Stomach (tissue), 9 donors: ENCODE results near the gene PCDHGA7. TPM values are rescaled to one million over a fixed set of nuclear protein-coding genes. Genes with fewer than 3 reads are reported as not detected.
"Not testable (repeated sequence)": the region's sequence is repeated elsewhere in the genome, so short reads cannot be mapped to it uniquely, and the experiment has no call there.

Experiments used
- DNase-seq, 2 donors: peaks; one replicate each; pipeline versions ENCODE4 v3.0.0 to v3.0.0-alpha.2; 2013 to 2019
- H3K27ac ChIP-seq, 5 donors: fragments of 200-600 bp in 4 of 5; sonication (generic) in 4 of 5; one replicate each; pipeline ENCODE4 v1.5.1; 2013 to 2019; ENCODE audit warnings: mild to moderate bottlenecking in 1 of 5, moderate library complexity in 1 of 5
- H3K27me3 ChIP-seq, 3 donors: fragments of 200-600 bp; sonication (generic); one replicate each; pipeline ENCODE4 v1.5.1; 2017 to 2019; ENCODE audit warnings: mixed run types in 1 of 3
- H3K36me3 ChIP-seq, 4 donors: fragments of 200-600 bp; sonication (generic); 1 replicate in 3 of 4; 2 replicates in 1 of 4; pipeline ENCODE4 v1.5.1; 2016 to 2019
- H3K4me1 ChIP-seq, 4 donors: fragments of 200-600 bp; sonication (generic); one replicate each; pipeline ENCODE4 v1.5.1; 2016 to 2019
- H3K4me3 ChIP-seq, 4 donors: fragments of 200-600 bp; sonication (generic) in 3 of 4; one replicate each; pipeline ENCODE4 v1.5.1; 2016 to 2019; ENCODE audit warnings: mild to moderate bottlenecking in 1 of 4
- H3K9me3 ChIP-seq, 4 donors: fragments of 200-600 bp; sonication (generic); one replicate each; pipeline ENCODE4 v1.5.1; 2016 to 2019
- EP300 ChIP-seq: sonication (generic); formaldehyde crosslinking; IDR thresholded peaks from one replicate; pipeline ENCODE4 v1.6.1; 2017; ENCODE audit warnings: antibody characterized with exemption
- POLR2A ChIP-seq, 4 donors: fragments of 450-650 bp; IDR thresholded peaks; one replicate each; pipeline ENCODE4 v1.6.1; 2016; ENCODE audit warnings: antibody characterized with exemption in 4 of 4, control low read depth in 2 of 4, mild to moderate bottlenecking in 1 of 4, moderate library complexity in 1 of 4
- POLR2AphosphoS5 ChIP-seq, 3 donors: sonication (generic); formaldehyde crosslinking; IDR thresholded peaks; one replicate each; pipeline ENCODE4 v1.6.1; 2016; ENCODE audit warnings: antibody characterized with exemption in 3 of 3
- WGBS, 5 donors: extraction: QIAGEN DNeasy Blood & Tissue Kit in 3 of 5; methylation state at CpG; one replicate each; pipeline versions ENCODE4 v1.1.5 to v1.1.7; 2013 to 2018; 5-methylcytosine and 5-hydroxymethylcytosine counted together
- intact Hi-C: fragments of 100-400 bp; cut with DNase I; formaldehyde crosslinking; loops from one replicate; pipeline ENCODE4 v1.15.1; 2023; ENCODE audit warnings: low total_unique reads
- polyA plus RNA-seq, 3 donors: library from polyadenylated mRNA; stranded (reverse); fragments of 200-250 nt; gene quantifications; one replicate each; pipeline ENCODE4 v1.2.3, GENCODE V29; 2013
- total RNA-seq, 5 donors: library from RNA; depleted of rRNA; stranded (reverse); fragments of >200 nt; gene quantifications; one replicate each; pipeline versions ENCODE4 v1.1.0 to v1.2.3, GENCODE V29; 2014 to 2016
- TF ChIP-seq, protein P1 (sequence below), 7 experiments: fragments of 450-650 bp in 4 of 7; fragments of 200-600 bp in 3 of 7; sonication (generic) in 3 of 7; IDR thresholded peaks; one replicate each; pipeline ENCODE4 v1.5.1; 2016 to 2019; ENCODE audit warnings: antibody characterized with exemption in 7 of 7, control low read depth in 2 of 7, mild to moderate bottlenecking in 1 of 7
- donor health status: healthy with polysubstance abuse.
- donor health status: Bipolar disorder and iron deficiency.
- donor health status: healthy.

PCDHGA7 gene
- total and polyA plus RNA-seq, 8 donors = 0.06 to 29.0 (median 1.0) TPM; not detected in 2

- peaks cover 0 to 11% (median 0%) of the 10 kb centered on the region in 4 donors for H3K36me3 ChIP-seq
- TF ChIP-seq POLR2AphosphoS5 (IDR thresholded peaks at IDR 0.05) (no peak), EP300 (no peak), POLR2A (IDR thresholded peaks at IDR 0.05) (no peak)
- TF ChIP-seq, protein P1, sequence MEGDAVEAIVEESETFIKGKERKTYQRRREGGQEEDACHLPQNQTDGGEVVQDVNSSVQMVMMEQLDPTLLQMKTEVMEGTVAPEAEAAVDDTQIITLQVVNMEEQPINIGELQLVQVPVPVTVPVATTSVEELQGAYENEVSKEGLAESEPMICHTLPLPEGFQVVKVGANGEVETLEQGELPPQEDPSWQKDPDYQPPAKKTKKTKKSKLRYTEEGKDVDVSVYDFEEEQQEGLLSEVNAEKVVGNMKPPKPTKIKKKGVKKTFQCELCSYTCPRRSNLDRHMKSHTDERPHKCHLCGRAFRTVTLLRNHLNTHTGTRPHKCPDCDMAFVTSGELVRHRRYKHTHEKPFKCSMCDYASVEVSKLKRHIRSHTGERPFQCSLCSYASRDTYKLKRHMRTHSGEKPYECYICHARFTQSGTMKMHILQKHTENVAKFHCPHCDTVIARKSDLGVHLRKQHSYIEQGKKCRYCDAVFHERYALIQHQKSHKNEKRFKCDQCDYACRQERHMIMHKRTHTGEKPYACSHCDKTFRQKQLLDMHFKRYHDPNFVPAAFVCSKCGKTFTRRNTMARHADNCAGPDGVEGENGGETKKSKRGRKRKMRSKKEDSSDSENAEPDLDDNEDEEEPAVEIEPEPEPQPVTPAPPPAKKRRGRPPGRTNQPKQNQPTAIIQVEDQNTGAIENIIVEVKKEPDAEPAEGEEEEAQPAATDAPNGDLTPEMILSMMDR (IDR thresholded peaks at IDR 0.05) = no peak
- intact Hi-C loops = no loop called here
- DNase-seq = peak in 1 of 2 donors; percentile 52
- peaks cover 61 to 100% (median 86%) of the 10 kb centered on the region in 4 donors for H3K9me3 ChIP-seq
- no peaks in the 10 kb centered on the region for H3K4me1 ChIP-seq
- H3K4me3 ChIP-seq = peak within 1 kb of the TSS in 3 of 4 donors; percentile 20 to 30 (median 26)
- no peak within 1 kb of the TSS for H3K27ac ChIP-seq
- WGBS, 5 donors = 17 to 21% (median 18%) methylated on average over 30 to 32 of the region's 32 CpGs
- peaks cover 0 to 72% (median 38%) of the 10 kb centered on the region in 3 donors for H3K27me3 ChIP-seq
These were observed 12.3 kb upstream of the PCDHGA7 start, which contains the start of gene PCDHGB3 for GRCh38 chr5:141369994-141370848. PCDHGB3 (plus strand) TSS chr5:141370242; CDS start chr5:141370395, 153 bp downstream.

- intact Hi-C loops = no loop called here
- WGBS, 5 donors = 34 to 41% (median 36%) methylated on average over 47 to 69 of the region's 69 CpGs
- no peak for TF ChIP-seq EP300
- no peak for TF ChIP-seq POLR2A (IDR thresholded peaks at IDR 0.05)
- no peak for DNase-seq
- Histone ChIP-seq H3K36me3 (peaks cover 0 to 11% (median 0%) of the 10 kb centered on the region in 4 donors), H3K27me3 (peaks cover 0 to 65% (median 27%) of the 10 kb centered on the region in 3 donors), H3K4me1 (no peaks in the 10 kb centered on the region), H3K4me3 (no peak overlapping the region), H3K9me3 (peaks cover 57 to 100% (median 85%) of the 10 kb centered on the region in 4 donors), H3K27ac (no peak overlapping the region)
These were observed 10.7 kb upstream of the PCDHGA7 start for GRCh38 chr5:141371572-141372475.

GRCh38 chr5:141373673-141374317, 8.7 kb upstream of the PCDHGA7 start, which contains the start of gene PCDHGA6:
PCDHGA6 (plus strand) TSS chr5:141373891; CDS start chr5:141374084, 193 bp downstream.
- Histone ChIP-seq H3K4me3 (peak within 1 kb of the TSS in 2 of 4 donors; percentile 0 to 23), H3K4me1 (no peaks in the 10 kb centered on the region), H3K9me3 (peaks cover 54 to 100% (median 89%) of the 10 kb centered on the region in 4 donors), H3K27ac (no peak within 1 kb of the TSS), H3K27me3 (peaks cover 0 to 73% (median 22%) of the 10 kb centered on the region in 3 donors), H3K36me3 (peaks cover 0 to 11% (median 0%) of the 10 kb centered on the region in 4 donors)
- no peak for TF ChIP-seq EP300
- TF ChIP-seq, protein P1 (IDR thresholded peaks at IDR 0.05) = no peak
- TF ChIP-seq POLR2AphosphoS5 (IDR thresholded peaks at IDR 0.05) = no peak
- TF ChIP-seq POLR2A (IDR thresholded peaks at IDR 0.05) = no peak
- WGBS, 5 donors = 16 to 27% (median 21%) methylated on average over 17 to 27 of the region's 27 CpGs
- intact Hi-C loops = no loop called here
- peak in 1 of 2 donors; percentile 27 for DNase-seq

GRCh38 chr5:141374627-141375026, 7.9 kb upstream of the PCDHGA7 start:
- peaks cover 54 to 100% (median 89%) of the 10 kb centered on the region in 4 donors for H3K9me3 ChIP-seq
- intact Hi-C loops = no loop called here
- 53 to 69% (median 56%) methylated on average over 13 to 14 of the region's 14 CpGs for WGBS, 5 donors

DNA sequence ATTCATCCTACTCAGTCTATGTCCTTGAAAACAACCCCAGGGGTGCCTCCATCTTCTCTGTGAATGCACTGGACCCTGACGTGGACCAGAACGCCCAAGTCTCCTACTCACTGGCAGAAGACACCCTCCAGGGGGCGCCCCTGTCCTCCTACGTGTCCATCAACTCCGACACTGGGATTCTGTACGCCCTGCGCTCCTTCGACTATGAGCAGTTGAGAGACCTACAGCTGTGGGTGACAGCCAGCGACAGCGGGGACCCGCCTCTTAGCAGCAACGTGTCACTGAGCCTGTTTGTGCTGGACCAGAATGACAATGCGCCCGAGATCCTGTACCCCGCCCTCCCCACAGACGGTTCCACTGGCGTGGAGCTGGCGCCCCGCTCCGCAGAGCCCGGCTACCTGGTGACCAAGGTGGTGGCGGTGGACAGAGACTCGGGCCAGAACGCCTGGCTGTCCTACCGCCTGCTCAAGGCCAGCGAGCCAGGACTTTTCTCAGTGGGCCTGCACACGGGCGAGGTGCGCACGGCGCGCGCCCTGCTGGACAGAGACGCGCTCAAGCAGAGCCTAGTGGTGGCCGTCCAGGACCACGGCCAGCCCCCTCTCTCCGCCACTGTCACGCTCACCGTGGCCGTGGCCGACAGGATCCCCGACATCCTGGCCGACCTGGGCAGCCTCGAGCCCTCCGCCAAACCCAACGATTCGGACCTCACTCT, 6.9 kb upstream of the PCDHGA7 start:
- peaks cover 0 to 11% (median 0%) of the 10 kb centered on the region in 4 donors for H3K36me3 ChIP-seq
- intact Hi-C loops, H3K4me3 ChIP-seq, H3K27ac ChIP-seq, H3K4me1 ChIP-seq, DNase-seq: not testable (repeated sequence)
- peaks cover 0 to 67% (median 16%) of the 10 kb centered on the region in 3 donors for H3K27me3 ChIP-seq
- WGBS, 5 donors = 37 to 57% (median 46%) methylated on average over 18 to 40 of the region's 48 CpGs
- peaks cover 51 to 99% (median 87%) of the 10 kb centered on the region in 4 donors for H3K9me3 ChIP-seq

More at GRCh38 chr5:141374627-141375026, 7.9 kb upstream of the PCDHGA7 start:
- Histone ChIP-seq H3K27ac (no peak overlapping the region), H3K36me3 (peaks cover 0 to 11% (median 0%) of the 10 kb centered on the region in 4 donors), H3K27me3 (peaks cover 0 to 73% (median 22%) of the 10 kb centered on the region in 3 donors), H3K4me1 (no peaks in the 10 kb centered on the region), H3K4me3 (no peak overlapping the region)
- TF ChIP-seq, protein P1 (IDR thresholded peaks at IDR 0.05) = no peak
- TF ChIP-seq POLR2A (IDR thresholded peaks at IDR 0.05) = no peak
- no peak for TF ChIP-seq EP300
- TF ChIP-seq POLR2AphosphoS5 (IDR thresholded peaks at IDR 0.05) = no peak
- no peak for DNase-seq
